ENCODE data around the gene ELMO1. TPM values are rescaled to one million over a fixed set of nuclear protein-coding genes. Genes with fewer than 3 reads are reported as not detected.

The ELMO1 gene
- total RNA-seq, 1 donor, result 508 TPM

DNA sequence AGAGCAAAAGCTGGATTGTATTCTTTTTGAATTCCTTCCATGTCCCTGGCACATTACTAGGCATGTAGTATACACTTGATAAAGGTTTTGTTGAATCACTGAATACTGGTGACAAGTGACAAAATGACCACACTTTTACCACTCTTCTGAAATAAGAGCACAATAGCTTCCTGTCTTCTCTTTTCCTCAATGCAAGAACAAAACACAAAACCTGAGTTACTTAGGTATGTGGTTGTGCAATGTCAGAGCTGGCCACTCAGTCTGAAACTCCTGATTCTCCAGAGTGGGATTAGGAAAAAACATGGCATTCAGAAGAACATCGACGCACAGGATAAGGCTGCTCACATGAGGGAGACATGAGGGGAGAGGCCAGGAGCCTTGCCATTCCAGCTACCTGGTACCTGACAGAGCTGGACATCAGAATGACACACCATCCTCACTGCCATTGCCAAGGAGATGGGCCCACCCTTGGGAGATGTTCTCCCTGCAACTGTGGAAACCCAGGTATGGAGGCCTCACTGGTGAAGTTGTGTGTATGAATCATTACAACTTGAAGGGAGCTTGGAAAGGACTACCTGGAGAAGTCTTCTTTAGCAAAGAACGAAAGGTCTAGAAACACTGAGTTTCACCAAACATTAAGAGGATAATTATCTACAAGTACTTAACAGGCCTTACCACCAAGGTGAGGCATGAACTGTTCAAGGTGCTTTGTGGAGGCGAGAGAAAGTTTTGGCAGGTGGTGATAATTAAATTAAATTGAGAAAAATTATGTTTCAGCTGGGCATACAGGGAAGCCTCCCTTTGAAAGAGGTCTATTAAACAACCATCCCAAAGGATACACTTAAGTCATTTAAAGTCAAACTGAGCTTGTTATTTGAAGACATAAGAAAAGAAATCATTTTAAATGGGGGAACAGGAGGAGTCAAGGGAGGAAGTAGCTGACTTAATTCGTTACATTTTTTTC is 477.8 kb downstream of the ELMO1 start:
- DNase-seq (ENCODE audit: low read depth in 2 of 3, low spot score in 2 of 3), result no peak

GRCh38 chr7:36969376-36969775 is 479.3 kb downstream of the ELMO1 start:
- peak in 2 of 3 donors; percentile 54 to 84 for DNase-seq (ENCODE audit: low read depth in 2 of 3, low spot score in 2 of 3)

DNA sequence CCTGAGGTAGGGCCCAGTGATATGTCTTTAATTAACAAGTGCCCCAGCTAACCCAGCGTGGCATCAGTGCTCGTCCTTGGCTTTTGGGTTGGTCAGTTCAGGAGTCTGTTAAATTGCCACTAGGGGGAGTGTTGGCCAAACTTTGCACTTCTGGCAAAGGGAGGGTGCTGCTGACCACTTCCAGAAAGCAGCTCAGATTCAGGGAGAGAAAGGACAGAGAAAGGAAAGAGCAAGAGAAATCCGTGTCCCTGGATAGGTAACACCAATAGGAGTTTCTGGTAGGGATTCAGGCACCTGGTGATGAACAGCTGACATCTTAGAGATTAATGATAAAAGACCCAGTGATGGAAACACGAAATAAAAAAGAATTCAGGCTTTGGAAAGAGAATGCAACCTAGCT is 481.3 kb downstream of the ELMO1 start:
- no peak for DNase-seq (ENCODE audit: low read depth in 2 of 3, low spot score in 2 of 3)

DNA sequence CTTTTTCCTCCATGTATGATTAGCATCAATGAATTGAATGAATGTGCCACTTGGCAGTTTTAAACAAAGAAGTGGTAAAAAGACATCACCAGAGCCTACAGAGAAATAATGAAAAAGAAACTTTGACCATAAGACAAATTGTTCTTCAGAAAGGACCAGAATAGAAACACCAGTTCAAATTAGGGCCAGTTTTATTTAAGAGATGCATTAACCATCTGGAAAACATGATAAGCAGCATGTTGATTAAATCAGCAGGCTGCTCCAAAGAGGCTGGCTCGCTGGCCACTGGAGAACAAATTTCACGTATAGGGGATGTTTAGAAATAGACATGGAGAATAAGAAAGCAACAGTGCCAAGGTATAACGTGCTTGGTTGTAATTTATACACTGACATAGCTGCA is 482.0 kb downstream of the ELMO1 start:
- no peak for DNase-seq (ENCODE audit: low read depth in 2 of 3, low spot score in 2 of 3)

DNA sequence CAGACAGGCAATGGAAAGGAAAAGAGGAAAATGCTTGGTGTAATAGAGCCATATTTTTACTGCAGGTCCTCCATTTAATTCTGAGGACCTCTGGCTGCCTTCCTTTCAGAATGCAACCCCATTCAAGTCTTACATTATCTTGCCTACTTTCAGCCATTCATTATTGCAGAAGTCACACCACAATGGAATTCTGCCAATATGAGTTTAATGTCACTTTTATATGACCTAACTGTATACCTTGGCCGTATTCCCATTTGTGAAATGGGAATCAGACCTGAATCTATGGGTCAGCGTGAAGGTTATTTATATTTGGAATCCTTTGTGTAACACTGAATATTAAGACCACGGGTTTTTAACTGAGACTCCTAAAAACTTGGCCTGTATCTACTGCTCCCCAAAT is 482.6 kb downstream of the ELMO1 start:
- no peak for DNase-seq (ENCODE audit: low read depth in 2 of 3, low spot score in 2 of 3)

DNA sequence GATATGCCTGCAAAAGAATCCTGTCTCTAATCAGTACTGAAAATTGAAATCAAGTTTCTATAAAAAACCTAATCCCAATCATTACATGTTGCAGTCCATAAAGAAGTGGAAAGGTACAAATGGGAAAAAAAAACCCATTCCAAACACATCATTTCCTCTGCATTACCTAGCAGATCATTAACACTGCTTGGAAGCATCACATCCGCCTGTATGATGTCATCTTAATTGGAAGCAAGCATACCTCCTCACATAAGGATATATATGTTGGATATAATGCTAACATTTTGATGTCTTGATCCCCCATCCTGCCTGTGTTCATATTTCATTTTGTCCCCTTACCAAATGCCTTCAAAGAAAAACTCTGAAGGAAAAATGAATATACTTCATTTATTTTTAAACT is 483.0 kb downstream of the ELMO1 start:
- DNase-seq (ENCODE audit: low read depth in 2 of 3, low spot score in 2 of 3), result no peak

- no peak for DNase-seq (ENCODE audit: low read depth in 2 of 3, low spot score in 2 of 3)
These were observed 484.4 kb downstream of the ELMO1 start for GRCh38 chr7:36964297-36964696.

GRCh38 chr7:36962367-36962766 is 486.3 kb downstream of the ELMO1 start:
- no peak for DNase-seq (ENCODE audit: low read depth in 2 of 3, low spot score in 2 of 3)

DNA sequence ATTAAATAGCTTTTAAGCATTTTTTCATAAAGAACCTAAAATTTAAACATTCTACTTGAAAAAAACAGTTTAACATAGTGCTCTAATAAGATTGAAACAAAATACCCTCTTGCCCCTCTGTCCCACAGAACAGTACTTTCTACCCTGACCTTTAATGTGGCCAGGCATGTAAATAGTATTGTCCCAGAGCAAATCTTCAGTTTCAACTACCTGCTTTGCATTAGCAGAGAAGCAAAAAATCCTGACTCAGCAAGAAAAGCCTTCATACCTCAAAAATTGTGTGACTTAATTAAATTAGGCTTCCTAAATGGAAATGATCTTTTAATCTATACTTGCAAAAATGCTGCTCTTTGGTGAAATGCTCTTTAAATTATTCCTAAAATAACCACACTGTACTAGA is 487.0 kb downstream of the ELMO1 start:
- DNase-seq (ENCODE audit: low read depth in 2 of 3, low spot score in 2 of 3), result no peak

DNA sequence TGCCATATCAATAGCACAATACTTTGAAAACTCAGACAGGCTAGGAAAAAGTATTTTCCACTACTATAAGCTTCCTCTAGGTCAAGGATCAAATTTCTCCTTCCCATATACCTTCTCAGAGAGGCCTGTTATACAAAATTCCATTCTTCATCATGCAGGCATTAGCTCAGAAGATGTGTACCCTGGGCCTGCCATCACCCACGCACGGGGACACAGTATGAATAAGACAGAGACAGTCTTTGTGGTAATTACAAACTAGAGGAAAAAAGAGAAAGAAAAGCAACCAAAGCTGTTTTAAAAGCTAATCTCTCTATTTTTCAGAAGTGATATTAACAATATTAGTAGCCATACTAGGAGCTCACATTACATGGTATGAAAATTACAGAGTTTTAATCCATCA is 487.6 kb downstream of the ELMO1 start:
- DNase-seq (ENCODE audit: low read depth in 2 of 3, low spot score in 2 of 3), result no peak

DNA sequence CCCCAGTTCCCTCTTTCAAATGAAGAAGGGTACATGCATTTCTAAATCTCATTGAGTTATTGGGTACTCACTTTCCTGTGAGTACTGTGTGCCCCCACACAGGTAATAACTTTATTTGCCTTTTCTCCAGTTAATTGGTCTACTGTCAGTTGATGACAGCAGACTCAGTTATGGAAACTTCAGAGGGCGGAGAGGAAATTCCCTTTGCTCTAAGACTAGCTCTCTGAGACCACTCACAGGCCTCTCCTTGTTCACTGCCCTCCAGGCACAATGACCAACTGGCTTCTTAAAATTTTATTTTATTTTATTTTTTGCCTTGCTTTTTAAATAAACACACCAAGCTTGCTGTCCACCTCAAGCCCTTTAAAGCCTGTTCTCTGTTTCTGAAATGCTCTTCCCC is 488.6 kb downstream of the ELMO1 start:
- no peak for DNase-seq (ENCODE audit: low read depth in 2 of 3, low spot score in 2 of 3)

DNA sequence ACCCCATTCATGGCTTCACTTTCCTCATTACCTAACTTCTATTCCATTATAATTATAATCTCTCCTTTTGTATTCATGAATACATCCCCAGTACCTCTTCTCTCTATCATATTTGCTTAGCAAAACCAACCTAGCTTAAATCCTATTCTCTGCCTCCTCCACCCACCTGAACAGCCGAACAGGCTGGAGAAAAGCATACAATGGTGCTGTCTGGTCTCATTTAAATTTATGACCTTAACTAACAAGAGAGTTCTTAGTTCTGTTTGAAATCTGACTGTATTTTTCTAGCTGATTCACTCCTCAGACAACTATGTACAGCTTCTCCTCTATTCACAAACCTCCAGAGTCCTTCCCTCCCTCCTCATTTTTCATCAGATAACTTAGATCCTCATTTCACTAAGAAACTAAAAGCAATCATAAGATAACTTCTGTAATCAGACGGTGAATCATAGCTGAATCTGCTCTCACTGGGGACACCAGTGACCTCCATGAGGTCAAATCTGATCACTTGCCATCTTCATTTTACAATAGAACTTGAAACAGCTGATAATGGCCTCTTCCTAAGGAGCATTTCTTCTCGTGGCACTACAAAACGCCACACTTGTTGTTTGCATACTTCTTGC is 490.4 kb downstream of the ELMO1 start:
- DNase-seq (ENCODE audit: low read depth in 2 of 3, low spot score in 2 of 3), result peak in 1 of 3 donors; percentile 16

DNA sequence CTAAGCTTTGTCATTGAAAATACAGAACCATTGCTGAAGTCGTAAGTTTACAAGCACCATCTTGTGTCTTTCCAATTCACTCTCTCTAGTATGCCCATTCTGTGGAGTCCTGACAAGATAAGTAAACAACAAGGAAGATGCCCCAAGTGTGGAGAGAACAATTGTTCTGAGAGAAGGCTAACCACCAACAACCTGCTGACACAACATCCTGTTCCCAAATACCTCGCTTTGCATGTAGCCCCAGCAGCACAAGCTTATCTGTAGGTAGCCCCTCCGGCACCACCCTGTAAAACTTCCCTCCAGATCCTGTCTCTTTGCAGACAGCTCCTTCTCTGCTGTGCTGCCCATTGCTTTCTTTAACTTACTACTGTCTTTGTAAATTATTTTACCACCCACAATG is 491.0 kb downstream of the ELMO1 start:
- no peak for DNase-seq (ENCODE audit: low read depth in 2 of 3, low spot score in 2 of 3)

GRCh38 chr7:36956814-36957213 is 491.9 kb downstream of the ELMO1 start:
- no peak for DNase-seq (ENCODE audit: low read depth in 2 of 3, low spot score in 2 of 3)

DNA sequence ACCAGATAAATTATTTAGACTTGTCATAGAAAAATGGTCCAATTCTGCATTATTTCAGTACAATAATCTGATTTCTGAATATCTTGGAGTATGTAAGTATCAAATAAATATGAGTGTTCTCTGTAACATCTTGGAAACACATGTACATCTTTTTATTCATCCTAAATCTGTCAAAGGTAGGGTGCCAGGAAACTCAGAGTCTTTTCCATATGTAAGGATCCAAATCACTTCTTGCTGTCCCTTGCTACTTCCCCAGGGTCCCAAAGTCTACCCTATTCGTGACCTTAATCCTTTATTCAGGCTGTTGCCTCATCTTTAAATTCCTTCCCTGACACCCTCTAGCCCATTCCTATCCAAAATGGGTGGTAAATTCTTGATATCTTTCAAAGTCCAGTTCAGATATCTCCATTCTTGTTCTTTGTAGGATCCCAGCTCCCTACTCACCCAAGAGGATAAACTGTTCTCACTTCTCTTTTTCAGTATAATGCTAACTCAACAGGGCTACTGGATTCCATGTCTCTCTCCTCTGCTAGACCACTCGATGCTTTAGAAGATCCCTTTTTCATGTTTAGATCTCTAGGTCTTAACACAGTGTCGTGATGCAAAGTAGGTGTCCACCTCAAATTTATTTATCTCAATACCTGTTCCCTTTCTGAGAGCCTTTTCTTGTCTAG is 493.1 kb downstream of the ELMO1 start:
- no peak for DNase-seq (ENCODE audit: low read depth in 2 of 3, low spot score in 2 of 3)

DNA sequence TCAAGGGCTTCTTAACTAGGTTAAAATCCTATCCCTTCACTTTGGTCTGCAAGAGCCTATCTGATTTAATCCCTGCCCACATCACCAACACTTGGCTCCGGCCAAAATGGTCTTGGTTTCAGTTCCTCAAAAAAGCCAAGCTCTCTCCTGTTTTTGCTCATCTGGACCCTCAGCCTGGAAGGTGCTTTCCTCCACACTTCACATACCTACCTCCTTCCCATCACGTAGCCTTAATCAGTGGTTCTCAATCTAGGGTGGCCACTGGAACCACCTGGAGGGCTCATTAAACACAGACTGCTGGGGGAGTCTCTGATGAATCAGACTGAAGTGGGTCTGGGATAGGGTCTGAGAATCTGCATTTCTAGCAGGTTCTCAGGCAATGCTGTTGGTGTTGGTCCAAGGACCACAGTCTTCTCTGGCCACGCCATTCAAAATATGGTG is 497.4 kb downstream of the ELMO1 start:
- DNase-seq (ENCODE audit: low read depth in 2 of 3, low spot score in 2 of 3), result no peak

DNA sequence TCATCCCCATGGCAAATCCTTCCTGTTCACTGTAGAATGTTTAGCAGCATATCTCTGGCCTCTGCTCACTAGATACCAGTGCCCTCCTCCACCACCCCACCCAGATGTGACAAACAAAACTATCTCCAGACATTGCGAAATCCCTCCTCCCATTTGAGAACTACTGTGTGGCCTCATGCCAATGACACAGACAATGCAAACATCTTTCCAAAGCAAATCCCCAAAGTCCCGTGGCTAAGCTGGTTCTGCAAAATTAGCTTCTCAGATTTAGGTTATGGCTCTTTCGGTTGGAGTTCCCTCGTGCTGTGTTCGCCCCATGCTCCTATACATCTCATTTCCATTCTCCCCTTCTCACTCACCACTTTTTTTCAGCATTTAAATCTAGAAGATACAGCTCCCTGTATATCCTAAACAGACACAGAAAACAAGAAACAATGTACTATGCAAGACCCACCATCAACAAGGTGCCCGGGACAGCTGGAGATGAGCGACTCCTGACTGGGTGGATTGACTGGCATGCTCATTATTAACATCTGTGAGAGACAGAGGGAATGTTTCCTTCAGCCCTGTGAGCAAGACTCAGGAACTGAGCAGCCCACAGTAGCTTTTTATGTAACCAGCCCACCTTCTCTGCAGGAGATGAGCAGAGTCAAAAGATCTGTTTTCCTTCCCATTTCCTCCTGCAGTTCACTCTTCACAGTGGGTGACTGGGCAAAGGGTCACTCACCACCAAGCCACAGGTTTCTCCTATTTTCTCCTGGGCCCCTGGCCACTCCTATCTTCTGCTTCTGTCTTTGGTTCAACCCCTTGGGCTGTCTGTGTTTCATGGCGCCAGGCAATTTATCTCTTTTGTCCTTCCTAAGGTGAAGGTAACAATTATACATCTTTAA is 498.7 kb downstream of the ELMO1 start:
- DNase-seq (ENCODE audit: low read depth in 2 of 3, low spot score in 2 of 3), result no peak

DNA sequence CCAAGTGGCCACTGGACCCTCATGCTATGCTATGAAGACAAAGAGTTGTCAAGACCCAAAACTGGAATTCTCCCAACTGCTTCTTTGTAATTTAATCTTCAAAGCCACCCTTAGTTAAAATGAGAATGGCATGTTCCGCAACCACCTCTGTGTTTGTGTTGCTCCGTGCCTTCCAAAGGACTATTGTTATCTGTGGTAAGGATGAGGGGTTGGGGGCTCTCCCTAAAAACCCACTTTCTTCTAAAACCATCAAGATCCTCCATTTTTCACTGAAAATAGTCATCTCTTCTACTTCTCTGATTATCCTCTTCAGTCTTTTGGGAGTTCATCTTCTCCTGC is 502.3 kb downstream of the ELMO1 start:
- no peak for DNase-seq (ENCODE audit: low read depth in 2 of 3, low spot score in 2 of 3)

DNA sequence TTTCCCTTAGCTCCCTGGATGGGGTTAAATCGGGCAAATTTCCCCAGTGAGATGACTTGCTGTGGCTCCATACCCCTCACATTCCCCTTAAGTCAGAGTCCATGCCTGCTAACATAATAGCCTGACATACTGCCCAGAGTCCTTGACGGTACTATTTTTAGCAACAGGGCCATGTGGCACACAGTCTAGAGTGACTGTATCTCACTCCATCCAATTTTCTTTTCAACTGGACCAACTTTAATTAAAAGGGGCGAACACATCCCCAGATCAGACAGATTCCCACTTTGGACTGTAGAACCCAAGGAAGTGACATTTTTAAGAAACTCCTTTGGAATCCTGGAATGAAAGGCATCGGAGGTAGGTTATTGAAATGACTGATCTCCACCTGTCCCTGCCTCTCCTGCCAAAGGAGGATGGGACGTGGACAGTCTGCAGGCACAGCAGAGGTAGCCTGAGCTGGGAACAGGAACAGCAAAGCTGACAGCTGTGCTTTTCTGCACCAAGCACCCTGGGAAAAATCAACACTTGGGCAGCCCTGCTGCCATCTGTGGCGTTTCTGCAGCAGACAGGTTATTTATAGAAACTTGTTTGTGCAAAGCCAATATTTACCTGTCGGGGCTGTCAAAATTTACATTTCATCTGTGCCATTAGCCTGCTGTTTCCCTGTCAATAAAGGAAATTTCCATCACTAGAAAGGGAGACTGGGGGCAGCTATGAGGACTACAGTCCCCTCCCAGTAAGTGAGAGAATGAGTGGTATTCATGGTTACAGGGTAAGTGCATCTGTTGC is 502.9 kb downstream of the ELMO1 start:
- no peak for DNase-seq (ENCODE audit: low read depth in 2 of 3, low spot score in 2 of 3)

DNA sequence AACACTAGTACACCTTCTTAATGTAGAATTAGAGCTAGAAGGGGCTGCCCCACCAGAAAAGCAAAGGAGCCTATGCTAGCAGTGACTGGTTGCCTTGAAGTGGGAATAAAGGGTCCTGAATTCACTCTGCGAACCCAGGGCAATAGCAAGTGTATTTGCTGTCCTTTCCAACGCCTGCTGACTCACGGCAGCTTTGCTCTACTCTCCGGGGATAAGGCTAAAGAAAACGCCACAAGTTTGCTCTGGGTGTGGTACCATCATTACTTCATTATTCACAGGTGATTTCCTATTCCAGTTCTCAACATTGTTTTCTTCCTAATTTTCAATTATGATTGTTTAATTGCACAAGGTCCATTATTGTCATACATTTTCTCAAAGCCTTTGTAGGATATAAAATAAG is 503.8 kb downstream of the ELMO1 start:
- no peak for DNase-seq (ENCODE audit: low read depth in 2 of 3, low spot score in 2 of 3)
